Spleen (tissue), 11 donors: ENCODE measurements around the gene ATP1A2. TPM values are rescaled to one million over a fixed set of nuclear protein-coding genes. Genes with fewer than 3 reads are reported as not detected.

Experiments
- DNase-seq: peaks from one replicate; pipeline ENCODE4 v3.0.0-alpha.2; 2020
- H3K27ac ChIP-seq, 8 donors: fragments of 200-600 bp; sonication (generic) in 7 of 8; 1 replicate in 4 of 8; 2 replicates in 4 of 8; pipeline versions ENCODE4 v1.5.0 to v1.8.0; 2016 to 2021; ENCODE audit warnings: inconsistent platforms in 4 of 8, mild to moderate bottlenecking in 4 of 8, moderate library complexity in 1 of 8
- H3K27me3 ChIP-seq, 7 donors: fragments of 200-600 bp; sonication (generic) in 6 of 7; replicated peaks in 1 of 7; 1 replicate in 4 of 7; 2 replicates in 3 of 7; pipeline versions ENCODE4 v1.5.0 to v1.8.0; 2016 to 2021; ENCODE audit warnings: inconsistent platforms in 3 of 7, mild to moderate bottlenecking in 1 of 7
- H3K36me3 ChIP-seq, 6 donors: fragments of 200-600 bp; sonication (generic) in 5 of 6; 1 replicate in 4 of 6; 2 replicates in 2 of 6; pipeline versions ENCODE4 v1.5.0 to v1.8.0; 2016 to 2021; ENCODE audit warnings: inconsistent platforms in 2 of 6
- H3K4me1 ChIP-seq, 6 donors: fragments of 200-600 bp; sonication (generic) in 5 of 6; 1 replicate in 3 of 6; 2 replicates in 3 of 6; pipeline versions ENCODE4 v1.5.0 to v1.8.0; 2016 to 2021; ENCODE audit warnings: inconsistent platforms in 3 of 6
- H3K4me3 ChIP-seq, 8 donors: fragments of 200-600 bp; sonication (generic) in 7 of 8; 1 replicate in 4 of 8; 2 replicates in 4 of 8; pipeline versions ENCODE4 v1.5.0 to v1.8.0; 2016 to 2021; ENCODE audit warnings: inconsistent platforms in 4 of 8, mild to moderate bottlenecking in 4 of 8, moderate library complexity in 2 of 8
- H3K9me3 ChIP-seq, 8 donors: fragments of 200-600 bp; sonication (generic) in 7 of 8; 1 replicate in 4 of 8; 2 replicates in 4 of 8; pipeline versions ENCODE4 v1.5.0 to v1.8.0; 2016 to 2021; ENCODE audit warnings: inconsistent platforms in 4 of 8
- CTCF ChIP-seq, 11 experiments: fragments of 200-600 bp in 7 of 11; fragments of 450-650 bp in 4 of 11; sonication (generic) in 4 of 11; IDR thresholded peaks in 8 of 11; conservative IDR thresholded peaks in 3 of 11; 1 replicate in 7 of 11; 2 replicates in 4 of 11; pipeline versions ENCODE4 v1.4.0 to v1.8.0; 2016 to 2021; ENCODE audit warnings: antibody characterized with exemption in 11 of 11, inconsistent platforms in 4 of 11, mild to moderate bottlenecking in 1 of 11
- POLR2A ChIP-seq, 3 donors: fragments of 450-650 bp; IDR thresholded peaks; one replicate each; pipeline ENCODE4 v1.5.1; 2017; ENCODE audit warnings: antibody characterized with exemption in 3 of 3, mild to moderate bottlenecking in 1 of 3
- POLR2AphosphoS5 ChIP-seq, 3 donors: sonication (generic); formaldehyde crosslinking; IDR thresholded peaks; one replicate each; pipeline ENCODE4 v1.5.1; 2017; ENCODE audit warnings: antibody characterized with exemption in 3 of 3
- WGBS, 5 donors: extraction: QIAGEN DNeasy Blood & Tissue Kit in 3 of 5; methylation state at CpG; one replicate each; pipeline versions ENCODE4 v1.1.5 to v1.1.7; 2013 to 2018; 5-methylcytosine and 5-hydroxymethylcytosine counted together
- intact Hi-C: fragments of 100-400 bp; cut with DNase I; formaldehyde crosslinking; loops from one replicate; pipeline ENCODE4 v1.15.0; 2023; ENCODE audit warnings: low total_unique reads
- polyA plus RNA-seq, 3 donors: library from polyadenylated mRNA; stranded (reverse); fragments of 200-250 nt; gene quantifications; one replicate each; pipeline ENCODE4 v1.2.1, GENCODE V29; 2013
- total RNA-seq, 7 donors: library from RNA; depleted of rRNA in 3 of 7; stranded (reverse); fragments of >200 nt in 3 of 7; fragmentation: NEBNext Ultra II Directional in 4 of 7; extraction: Animal tissue kit (Norgen Biotek cat#: 25700) in 4 of 7; gene quantifications; one replicate each; pipeline versions ENCODE4 v1.1.0 to v1.2.1, GENCODE V29; 2016 to 2021
- donor health status: healthy with polysubstance abuse.
- donor health status: DM: no; HTN: no; CAD: no; lungs with moderate emphysema.
- donor health status: DM: no; HTN: no; CAD: no.
- donor health status: Bipolar disorder and iron deficiency.
- donor health status: healthy.
- donor health status: DM: no; HTN: no; CAD: no.
- donor health status: DM: yes; HTN: yes; CAD: no.

Gene ATP1A2
- total and polyA plus RNA-seq, 10 donors, result 0.13 to 19.1 (median 0.85) TPM

- WGBS, 5 donors, result 81 to 93% (median 83%) methylated on average over 5 of the region's 5 CpGs
- Histone ChIP-seq H3K4me1 (no peaks in the 10 kb centered on the region), H3K4me3 (no peak overlapping the region), H3K36me3 (no peaks in the 10 kb centered on the region), H3K27me3 (no peaks in the 10 kb centered on the region), H3K27ac (no peak overlapping the region), H3K9me3 (no peaks in the 10 kb centered on the region)
- peak; percentile 48 for DNase-seq
- intact Hi-C loops, result no loop called here
- no peak for TF ChIP-seq CTCF (IDR thresholded peaks at IDR 0.05 in 8 of 11, conservative IDR thresholded peaks at IDR 0.05 in 3 of 11)
Measured at GRCh38 chr1:160130486-160130885, 14.9 kb downstream of the ATP1A2 start.

GRCh38 chr1:160130939-160131338 is 15.4 kb downstream of the ATP1A2 start:
- intact Hi-C loops, result no loop called here

GRCh38 chr1:160131803-160132565 is 16.4 kb downstream of the ATP1A2 start:
- 80 to 88% (median 82%) methylated on average over 8 of the region's 8 CpGs for WGBS, 5 donors
- Histone ChIP-seq H3K27me3 (no peaks in the 10 kb centered on the region), H3K27ac (no peak overlapping the region), H3K4me3 (no peak overlapping the region), H3K4me1 (no peaks in the 10 kb centered on the region), H3K9me3 (no peaks in the 10 kb centered on the region), H3K36me3 (no peaks in the 10 kb centered on the region)
- TF ChIP-seq CTCF (IDR thresholded peaks at IDR 0.05 in 8 of 11, conservative IDR thresholded peaks at IDR 0.05 in 3 of 11) (no peak), POLR2AphosphoS5 (IDR thresholded peaks at IDR 0.05) (peak in 2 of 3 donors; percentile 11 to 16), POLR2A (IDR thresholded peaks at IDR 0.05) (no peak)
- DNase-seq, result peak; percentile 11
- intact Hi-C loops, result no loop called here

More at GRCh38 chr1:160130939-160131338, 15.4 kb downstream of the ATP1A2 start:
- no peak for DNase-seq
- no peak overlapping the region for H3K27ac ChIP-seq
- H3K4me1 ChIP-seq, result no peaks in the 10 kb centered on the region
- no peak overlapping the region for H3K4me3 ChIP-seq
- no peaks in the 10 kb centered on the region for H3K27me3 ChIP-seq
- 91 to 100% (median 96%) methylated on average over 1 of the region's 1 CpG for WGBS, 5 donors
- TF ChIP-seq POLR2AphosphoS5 (IDR thresholded peaks at IDR 0.05), result no peak
- no peak for TF ChIP-seq CTCF (IDR thresholded peaks at IDR 0.05 in 8 of 11, conservative IDR thresholded peaks at IDR 0.05 in 3 of 11)
- no peak for TF ChIP-seq POLR2A (IDR thresholded peaks at IDR 0.05)
- no peaks in the 10 kb centered on the region for H3K9me3 ChIP-seq
- no peaks in the 10 kb centered on the region for H3K36me3 ChIP-seq

GRCh38 chr1:160133990-160134770 is 18.6 kb downstream of the ATP1A2 start:
- no peak overlapping the region for H3K27ac ChIP-seq
- WGBS, 5 donors, result 77 to 90% (median 83%) methylated on average over 9 of the region's 9 CpGs

More at GRCh38 chr1:160133990-160134770, 18.6 kb downstream of the ATP1A2 start:
- TF ChIP-seq CTCF (IDR thresholded peaks at IDR 0.05 in 8 of 11, conservative IDR thresholded peaks at IDR 0.05 in 3 of 11) (no peak), POLR2AphosphoS5 (IDR thresholded peaks at IDR 0.05) (no peak), POLR2A (IDR thresholded peaks at IDR 0.05) (no peak)
- intact Hi-C loops, result no loop called here
- Histone ChIP-seq H3K4me1 (no peaks in the 10 kb centered on the region), H3K4me3 (no peak overlapping the region), H3K9me3 (no peaks in the 10 kb centered on the region), H3K27me3 (no peaks in the 10 kb centered on the region), H3K36me3 (no peaks in the 10 kb centered on the region)
- no peak for DNase-seq
